Dedifferentiated amniotic fluid mesenchymal stem cell (primary cell): ENCODE measurements around the gene DGCR2.
"Not testable (repeated sequence)": the region's sequence is repeated elsewhere in the genome, so short reads cannot be mapped to it uniquely, and the experiment has no call there.

Experiments used
- DNase-seq: peaks from one replicate; pipeline ENCODE4 v3.0.0-alpha.2; 2016; ENCODE audit errors: extremely low spot score

DGCR2 gene

DNA sequence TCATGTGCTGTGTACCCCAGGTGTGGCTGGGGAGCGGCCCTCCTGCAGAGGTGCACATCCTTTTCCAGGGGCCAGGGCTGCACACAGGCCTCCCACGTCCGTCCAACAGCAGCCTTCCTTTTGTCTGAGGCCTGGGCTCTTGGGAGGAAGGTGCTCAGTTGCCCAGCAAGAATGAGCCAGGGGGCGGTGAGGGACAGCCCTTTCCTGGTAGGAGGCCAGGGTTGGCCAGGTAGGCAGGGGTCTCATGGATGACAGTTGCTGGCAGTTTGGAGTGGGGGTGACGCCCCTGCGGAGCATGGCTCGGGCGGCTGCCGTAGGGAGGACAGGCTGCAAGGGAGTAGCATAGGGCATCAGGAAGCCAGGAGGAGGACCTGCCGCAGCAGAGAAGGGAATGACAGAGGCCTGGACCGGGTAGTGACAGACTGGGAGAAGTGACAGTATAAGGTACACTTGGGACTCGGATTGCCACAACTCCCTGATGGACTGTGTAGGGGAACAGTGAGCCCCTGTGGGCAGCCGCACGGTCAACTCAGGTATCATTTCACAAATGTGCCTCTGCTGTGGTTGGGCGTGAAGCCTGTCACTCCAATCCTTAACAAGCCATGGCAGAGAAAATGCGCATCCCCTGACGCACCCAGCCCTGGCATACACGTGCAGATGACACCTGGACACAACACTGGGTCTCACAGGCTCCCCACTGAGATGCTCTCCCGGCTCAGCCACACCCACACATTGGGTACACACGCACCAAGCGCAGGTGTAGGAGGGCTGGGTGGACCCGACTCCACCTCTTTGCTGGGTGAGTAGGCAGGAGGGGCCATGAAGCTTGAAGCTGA, 79.7 kb downstream of the DGCR2 start:
- no peak for DNase-seq

- no peak for DNase-seq
Observed at GRCh38 chr22:19041704-19042074, 80.5 kb downstream of the DGCR2 start.

- no peak for DNase-seq
Observed at GRCh38 chr22:19040888-19041703, 81.1 kb downstream of the DGCR2 start.

DNA sequence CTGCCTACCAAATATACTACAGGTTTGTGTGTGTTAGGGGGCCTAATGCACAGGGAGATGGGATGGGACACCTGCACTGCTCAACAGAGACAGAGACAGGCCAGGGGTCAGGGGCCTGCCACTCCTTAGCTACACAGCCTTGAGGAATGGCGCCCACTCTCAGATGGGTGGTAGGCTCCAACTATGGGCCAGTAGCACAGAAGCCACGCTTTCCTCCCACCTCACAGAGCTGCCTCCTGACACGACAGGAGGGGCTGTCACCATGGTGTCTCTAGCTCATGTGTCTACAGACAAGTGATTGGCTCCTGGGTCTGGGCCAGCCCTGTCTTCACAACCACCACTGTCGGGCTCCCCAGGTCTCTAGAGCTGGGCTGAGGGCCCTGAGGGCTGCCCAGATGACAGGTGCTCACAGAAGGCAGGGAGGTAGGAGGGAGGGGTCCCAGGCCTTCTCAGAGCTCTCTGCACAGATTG, 81.8 kb downstream of the DGCR2 start:
- DNase-seq, result no peak

DNA sequence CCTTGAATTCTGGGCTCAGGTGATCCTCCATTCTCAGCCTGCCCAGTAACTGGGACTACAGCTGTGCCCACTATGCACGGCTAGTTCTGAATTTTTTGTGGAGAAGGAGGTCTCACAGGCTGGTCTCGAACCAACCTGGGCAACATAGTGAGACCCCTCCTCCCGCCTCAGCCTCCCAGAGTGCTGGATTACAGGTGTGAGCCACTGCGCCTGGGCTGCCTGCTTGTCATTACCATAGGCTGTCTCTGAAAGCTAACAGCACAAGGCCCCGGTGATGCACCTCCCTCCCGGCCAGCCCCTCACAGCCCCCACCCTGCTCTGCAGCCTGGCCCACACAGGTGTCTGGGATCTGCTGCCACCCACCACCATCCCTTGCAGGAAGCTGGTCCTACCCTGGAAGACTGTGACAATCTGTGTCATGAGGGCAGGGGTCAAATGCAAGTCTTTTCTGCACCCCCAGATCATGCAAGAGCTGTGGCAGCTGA, 82.4 kb downstream of the DGCR2 start:
- no peak for DNase-seq

GRCh38 chr22:19039448-19039780, 82.8 kb downstream of the DGCR2 start:
- no peak for DNase-seq

DNA sequence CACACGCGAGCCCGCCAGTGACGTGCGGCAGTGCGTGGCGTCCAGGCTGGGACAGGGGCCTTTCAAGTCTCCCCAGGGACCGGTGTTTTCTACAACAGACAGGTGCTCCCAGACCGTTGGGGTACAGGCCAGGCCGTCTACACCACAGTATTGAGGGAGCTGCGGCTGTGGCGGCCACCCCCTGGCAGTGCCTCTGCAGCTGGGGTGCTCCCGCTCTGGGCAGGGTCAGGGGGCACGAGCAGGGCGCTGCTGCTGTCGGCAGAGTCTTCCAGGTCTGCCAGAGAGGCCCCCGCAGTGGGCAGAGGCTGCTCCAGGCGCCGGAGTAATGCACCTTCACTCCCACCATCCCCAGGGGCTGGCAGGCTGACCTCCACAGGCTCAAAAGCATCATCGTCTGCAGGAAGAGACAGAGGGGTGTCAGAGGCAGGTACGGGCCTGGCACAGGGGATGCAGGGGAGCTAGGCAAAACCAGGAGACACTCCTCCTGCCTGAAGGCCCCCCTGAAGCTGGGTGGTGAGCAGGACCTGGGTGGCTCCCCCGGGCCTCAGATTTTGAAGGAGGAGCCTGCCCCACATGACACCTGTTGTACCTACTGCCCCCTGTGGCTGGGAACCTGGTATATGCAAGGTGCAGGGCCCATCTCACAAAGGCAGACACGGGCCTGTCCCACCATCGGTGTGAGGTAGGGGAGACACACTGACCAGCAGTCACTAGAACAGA, 83.3 kb downstream of the DGCR2 start:
- no peak for DNase-seq

GRCh38 chr22:19038164-19038546, 84.1 kb downstream of the DGCR2 start:
- no peak for DNase-seq

- DNase-seq, result no peak
Observed at GRCh38 chr22:19037282-19038163, 84.7 kb downstream of the DGCR2 start.

- no peak for DNase-seq
Observed at GRCh38 chr22:19036523-19037273, 85.5 kb downstream of the DGCR2 start.

DNA sequence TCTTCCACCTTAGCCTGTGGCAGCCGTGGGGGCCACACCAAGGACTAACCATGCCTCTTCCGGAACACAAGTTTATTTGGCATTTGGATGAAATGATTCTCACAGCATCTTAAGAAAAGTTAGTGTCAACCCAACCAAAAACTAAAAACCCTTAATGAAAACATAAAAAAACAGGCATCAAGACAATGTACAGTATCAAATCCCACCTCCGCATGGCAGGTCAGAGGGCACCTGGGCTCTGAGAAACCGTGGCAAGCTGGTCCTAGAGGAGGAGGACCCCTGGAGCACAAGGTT, 86.0 kb downstream of the DGCR2 start:
- DNase-seq, result no peak

DNA sequence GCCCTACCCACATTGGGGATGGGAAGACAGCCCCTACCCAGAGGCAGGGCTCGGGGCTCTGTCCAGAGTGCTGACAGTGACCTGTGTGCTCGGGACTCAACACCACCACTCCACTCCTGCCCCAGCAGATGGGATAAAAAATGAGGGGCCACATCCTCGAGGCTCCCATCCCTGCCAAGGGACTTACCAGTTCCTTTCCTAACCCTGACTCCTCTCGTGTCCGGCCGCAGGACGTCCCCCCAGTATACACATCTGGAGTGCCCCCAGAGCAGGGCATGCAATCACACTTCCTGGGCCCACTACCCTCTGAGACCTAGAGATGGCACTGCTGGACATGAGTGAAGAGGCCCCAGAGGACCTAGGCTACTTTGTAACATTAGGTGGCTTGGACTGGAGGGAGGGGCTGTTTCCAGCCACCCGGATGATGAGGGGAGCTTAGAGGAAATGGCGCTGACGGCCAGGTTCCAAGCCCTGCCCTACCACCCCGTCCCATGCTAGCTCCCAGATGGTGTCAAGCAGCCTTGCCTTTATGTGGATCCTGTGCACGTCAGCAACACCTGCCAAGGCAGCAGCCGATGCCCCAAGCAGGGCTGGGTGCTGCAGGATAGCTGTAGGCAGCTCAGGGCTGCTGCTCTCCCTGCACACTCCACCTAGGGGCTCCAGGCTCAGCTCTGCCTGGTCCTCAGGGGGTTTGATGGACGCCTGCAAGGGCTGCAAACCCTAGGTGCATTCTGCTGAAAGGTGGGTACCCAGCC, 86.6 kb downstream of the DGCR2 start:
- no peak for DNase-seq

GRCh38 chr22:19035126-19035473, 87.1 kb downstream of the DGCR2 start:
- DNase-seq, result not testable (repeated sequence)

DNA sequence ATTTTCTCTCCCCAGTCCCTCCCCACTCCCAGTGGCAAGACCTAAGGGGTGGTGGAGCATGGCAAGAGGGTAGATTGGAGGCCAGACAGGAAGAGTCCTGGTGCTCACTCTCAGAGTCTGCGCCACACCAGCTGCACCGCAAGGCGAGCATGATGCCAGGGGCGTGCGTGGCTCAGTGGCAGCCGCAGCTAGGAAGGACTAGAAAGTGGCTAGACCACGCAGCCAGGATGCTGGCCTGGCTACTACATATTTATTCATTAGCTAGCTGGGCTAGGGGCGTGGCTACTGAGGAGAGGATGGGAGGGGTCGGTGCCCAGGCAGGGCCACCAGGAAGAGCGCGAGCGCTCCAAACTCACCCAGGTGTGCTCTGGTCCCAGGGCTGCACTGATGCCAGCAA, 87.5 kb downstream of the DGCR2 start:
- DNase-seq, result not testable (repeated sequence)

DNA sequence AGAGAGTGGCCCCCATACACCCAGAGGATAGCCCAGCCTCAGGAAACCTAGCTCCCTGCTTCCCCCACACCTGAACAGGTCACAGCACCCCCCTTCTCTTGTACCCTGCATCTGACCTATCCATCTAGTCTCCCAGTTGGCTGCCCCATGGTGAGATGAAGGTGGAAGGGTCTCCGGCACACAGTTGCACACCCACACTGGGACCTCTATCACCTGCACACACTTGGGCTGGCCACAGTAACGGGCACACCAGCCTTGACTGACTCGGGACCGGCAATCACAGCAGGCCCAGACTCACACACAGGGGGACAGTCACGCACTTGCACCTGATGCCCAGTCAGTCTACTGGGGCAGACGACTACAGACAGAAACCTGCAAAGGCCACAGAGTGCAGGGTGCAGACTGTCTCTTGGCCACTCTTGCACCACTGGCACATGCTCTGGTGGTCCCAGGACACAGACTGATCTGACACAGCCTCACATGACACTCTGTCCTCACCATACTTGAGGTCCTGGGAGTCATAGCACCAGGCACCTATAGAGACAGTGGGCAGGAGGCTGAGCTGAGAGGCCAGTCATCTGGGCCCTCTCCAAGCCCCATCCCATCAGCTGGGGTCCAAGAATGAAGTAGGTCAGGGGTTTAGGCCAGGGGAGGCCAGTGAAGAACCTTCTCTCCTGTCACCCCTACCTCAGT, 88.0 kb downstream of the DGCR2 start:
- not testable (repeated sequence) for DNase-seq

DNA sequence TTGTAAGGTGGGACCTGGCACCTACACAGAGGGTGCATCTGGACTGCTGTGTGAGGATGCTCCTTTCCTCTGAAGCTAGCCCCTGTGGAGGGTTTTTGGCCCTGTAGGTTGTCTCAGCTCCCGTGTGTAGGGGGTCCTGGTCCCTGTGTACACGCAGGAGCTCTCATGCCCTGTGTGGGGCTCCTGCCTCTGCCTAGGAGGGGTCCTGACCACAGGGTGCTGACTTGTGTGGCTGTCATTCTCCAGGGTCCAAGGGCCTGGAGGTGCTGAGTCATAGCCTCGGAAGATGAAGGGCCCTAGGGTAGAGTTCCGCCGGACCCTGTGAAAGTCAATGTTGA, 88.7 kb downstream of the DGCR2 start:
- DNase-seq, result not testable (repeated sequence)

GRCh38 chr22:19032898-19033567, 89.2 kb downstream of the DGCR2 start:
- DNase-seq, result not testable (repeated sequence)

- DNase-seq, result not testable (repeated sequence)
Observed at GRCh38 chr22:19032156-19032785, 89.9 kb downstream of the DGCR2 start.

DNA sequence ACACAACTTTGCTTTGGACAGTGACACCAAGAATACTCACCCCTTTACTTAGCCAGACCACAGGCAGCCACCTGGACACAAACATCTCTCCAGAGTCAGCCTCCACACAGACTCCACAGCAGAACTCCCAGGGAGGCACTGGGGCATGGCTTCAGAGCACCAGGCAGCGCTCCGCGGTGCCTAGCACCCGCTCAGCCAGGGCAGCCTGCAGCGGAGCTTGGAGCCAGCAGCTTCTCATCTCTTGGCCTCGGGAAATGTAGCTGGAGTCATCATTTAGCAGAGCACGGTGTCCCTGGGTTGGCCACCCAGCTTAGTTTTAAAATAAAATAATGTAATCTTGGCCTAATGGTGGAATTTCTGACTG, 91.3 kb downstream of the DGCR2 start:
- not testable (repeated sequence) for DNase-seq
